Measurements from ENCODE around the gene FBP2.

Gene FBP2

DNA sequence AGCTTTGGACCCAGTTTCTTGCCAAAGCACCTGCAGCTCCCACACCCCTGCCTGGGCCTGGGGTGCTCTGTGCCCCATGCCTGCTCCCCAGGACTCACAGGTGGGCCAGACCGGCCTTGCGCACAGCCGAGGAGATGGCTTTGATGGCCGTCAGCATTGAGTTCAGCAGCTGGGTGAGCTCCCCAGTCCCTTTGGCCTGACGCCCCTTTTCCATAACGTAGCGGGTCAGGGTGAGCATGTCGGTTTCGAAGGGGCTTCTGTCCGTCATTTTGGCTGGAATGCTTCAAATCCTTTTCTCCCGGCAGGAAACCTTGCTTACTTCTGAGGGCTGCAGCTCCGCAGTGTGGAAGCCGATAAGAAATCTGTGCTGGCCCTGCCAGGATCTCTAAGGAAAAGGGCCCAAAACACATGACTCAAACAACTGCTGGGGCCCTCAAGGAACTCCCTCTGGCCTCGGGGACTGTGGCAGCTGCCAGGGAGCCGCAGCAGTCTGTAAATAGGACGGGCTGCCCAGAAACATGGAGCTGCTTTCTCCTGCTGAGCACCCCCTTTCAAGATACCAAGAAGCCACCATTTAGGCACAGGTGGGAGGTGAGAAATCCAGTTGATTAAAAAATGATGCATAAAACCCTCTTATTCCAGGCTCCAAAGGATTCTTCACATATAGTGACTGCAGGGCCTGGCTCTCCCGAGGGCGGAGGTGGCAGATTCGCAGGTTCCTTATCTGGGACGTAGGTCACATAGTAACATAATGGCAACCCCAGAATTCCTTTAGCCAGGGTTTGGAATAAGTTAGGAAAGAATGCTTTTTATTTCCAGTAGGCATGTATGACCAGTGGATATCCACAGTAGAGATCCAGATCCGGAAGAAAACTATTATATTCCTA, at the start of gene FBP2:
Gene FBP2 (minus strand): TSS at position 366 of the 887 bp plus-strand sequence. CDS start 98 bp downstream, at position 268.
- Histone ChIP-seq H3K36me3 (no peaks in the 10 kb centered on the region), H3K9ac (no peak within 1 kb of the TSS), H3K4me3 (no peak within 1 kb of the TSS), H3K4me1 (peaks cover 8% of the 10 kb centered on the region), H3K27me3 (no peaks in the 10 kb centered on the region), H3K27ac (no peak within 1 kb of the TSS), H4K20me1 (no peaks in the 10 kb centered on the region), H3K9me3 (no peaks in the 10 kb centered on the region), H3K4me2 (no peak within 1 kb of the TSS)
- TF ChIP-seq Cebpa-rat (IDR thresholded peaks at IDR 0.05) = no peak

DNA sequence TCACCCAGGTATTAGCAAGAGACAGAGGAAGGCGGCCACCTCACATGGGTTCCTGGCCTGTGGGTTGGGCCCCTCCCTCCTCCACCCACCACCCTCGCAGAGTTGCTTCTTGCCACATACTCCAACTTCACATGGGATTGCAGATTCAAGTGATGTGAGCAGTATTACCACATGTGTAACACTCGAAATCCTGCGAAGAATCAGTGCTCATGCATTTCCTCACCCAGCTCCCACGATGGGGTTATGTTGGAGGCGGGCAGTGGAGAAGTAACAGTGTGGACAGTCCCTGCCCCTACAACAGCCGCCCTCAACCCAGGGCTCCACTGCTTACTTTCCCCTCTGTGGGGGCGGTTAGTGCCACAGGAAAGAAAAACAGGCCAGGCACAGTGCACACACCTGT, 49.6 kb upstream of the FBP2 start:
- TF ChIP-seq Cebpa-rat (IDR thresholded peaks at IDR 0.05) = no peak
- Histone ChIP-seq H4K20me1 (no peaks in the 10 kb centered on the region), H3K27me3 (peaks cover 27% of the 10 kb centered on the region), H3K4me2 (no peak overlapping the region), H3K4me1 (peaks cover 56% of the 10 kb centered on the region), H3K36me3 (no peaks in the 10 kb centered on the region), H3K9me3 (peaks cover 12% of the 10 kb centered on the region), H3K27ac (no peak overlapping the region), H3K9ac (no peak overlapping the region), H3K4me3 (no peak overlapping the region)

DNA sequence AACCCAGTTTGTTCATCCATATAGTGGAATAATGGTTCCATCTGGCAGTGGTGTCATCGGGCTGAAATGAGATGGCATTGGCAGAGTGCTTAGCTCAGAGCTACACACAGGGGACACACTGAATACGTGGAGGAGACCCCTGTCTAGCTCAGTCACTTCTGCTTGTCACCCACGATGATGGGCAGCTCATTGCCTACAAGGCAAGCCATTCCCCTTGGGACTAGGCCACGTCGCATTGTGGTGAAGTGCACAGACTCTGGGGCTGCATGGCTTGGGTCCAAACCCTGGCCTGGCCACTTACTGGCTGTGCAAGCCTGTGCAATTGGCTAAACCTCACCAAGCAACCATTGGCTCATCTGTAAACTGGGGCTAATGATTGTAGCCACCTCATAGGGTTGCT, 48.9 kb upstream of the FBP2 start:
- Histone ChIP-seq H3K27ac (no peak overlapping the region), H4K20me1 (no peaks in the 10 kb centered on the region), H3K9me3 (peaks cover 12% of the 10 kb centered on the region), H3K4me3 (no peak overlapping the region), H3K36me3 (no peaks in the 10 kb centered on the region), H3K9ac (no peak overlapping the region), H3K4me1 (peaks cover 57% of the 10 kb centered on the region), H3K4me2 (peak overlapping the region; percentile 24; the same call in 1 of the 2 replicates), H3K27me3 (peaks cover 30% of the 10 kb centered on the region)
- TF ChIP-seq Cebpa-rat (IDR thresholded peaks at IDR 0.05) = no peak

DNA sequence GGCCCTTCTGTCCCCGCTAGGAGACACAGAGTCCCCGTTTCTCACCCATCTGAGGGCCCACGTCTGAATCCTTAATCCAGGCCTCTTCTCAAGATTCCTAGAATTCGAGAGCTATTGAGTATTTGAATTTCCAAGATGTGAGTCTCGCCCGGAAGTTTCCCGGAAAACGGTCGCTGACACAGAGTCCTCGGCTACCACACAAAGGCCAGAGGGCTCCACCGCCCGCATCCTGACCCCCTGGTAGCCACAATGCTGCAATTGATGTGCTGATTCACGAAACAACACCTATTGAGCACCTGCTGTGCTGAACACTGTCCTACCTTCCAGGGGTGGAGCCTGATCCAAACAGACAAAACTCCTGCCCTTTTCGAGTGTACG, 46.4 kb upstream of the FBP2 start:
- no peak for TF ChIP-seq Cebpa-rat (IDR thresholded peaks at IDR 0.05)
- peaks cover 12% of the 10 kb centered on the region for H3K9me3 ChIP-seq
- peaks cover 50% of the 10 kb centered on the region for H3K4me1 ChIP-seq
- no peaks in the 10 kb centered on the region for H4K20me1 ChIP-seq
- no peaks in the 10 kb centered on the region for H3K36me3 ChIP-seq
- peak overlapping the region; percentile 89 for H3K4me2 ChIP-seq
- peaks cover 30% of the 10 kb centered on the region for H3K27me3 ChIP-seq
- no peak overlapping the region; the same call in 1 of the 2 replicates for H3K9ac ChIP-seq
- H3K4me3 ChIP-seq = peak overlapping the region; percentile 66
- peak overlapping the region; percentile 51; the same call in 1 of the 2 replicates for H3K27ac ChIP-seq

DNA sequence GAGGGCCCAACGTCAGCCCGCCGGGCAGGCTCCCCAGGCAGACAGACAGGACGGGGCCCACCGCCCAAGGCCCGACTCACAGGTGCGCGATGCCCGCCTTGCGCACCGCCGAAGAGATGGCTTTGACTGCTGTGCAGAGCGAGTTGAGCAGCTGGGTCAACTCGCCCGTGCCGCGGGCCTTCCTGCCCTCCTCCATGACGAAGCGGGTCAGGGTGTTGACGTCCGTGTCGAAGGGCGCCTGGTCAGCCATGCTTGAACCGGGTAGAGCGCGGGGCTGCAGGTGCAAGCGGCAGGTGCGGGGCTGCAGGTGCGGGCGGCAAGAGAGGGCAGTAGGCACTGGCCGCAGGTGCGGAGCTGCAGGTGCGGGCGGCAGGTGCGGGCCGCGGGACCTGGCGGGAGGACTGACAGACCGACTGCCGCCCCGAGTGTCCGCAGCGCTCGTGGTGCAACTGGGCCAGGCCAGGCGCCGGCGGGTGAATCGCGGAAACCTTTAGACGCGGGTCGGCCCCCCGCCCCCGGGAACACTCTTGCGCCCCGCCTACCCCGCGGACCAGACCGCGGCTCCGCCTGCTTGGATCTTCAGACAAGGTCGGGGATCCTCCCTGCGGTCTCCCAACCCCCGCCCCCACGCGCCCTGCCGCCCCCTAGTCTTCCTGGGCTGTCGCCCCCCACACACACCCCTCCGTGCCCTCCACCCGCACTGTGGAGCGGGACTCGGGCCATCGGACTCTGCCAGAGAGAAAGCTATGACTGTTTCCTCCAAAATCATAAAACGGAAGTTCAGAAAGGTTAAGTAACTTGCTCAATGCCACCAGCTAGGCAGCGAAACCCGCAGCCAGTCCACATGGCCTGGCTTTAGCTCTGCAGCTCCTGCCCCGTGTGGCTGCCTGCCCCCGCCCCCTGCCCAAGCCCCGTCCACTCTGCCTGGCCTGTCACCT, 45.7 kb upstream of the FBP2 start, which contains the start of gene FBP1:
Gene FBP1 (minus strand): TSS at position 458 of the 938 bp plus-strand sequence. CDS start 208 bp downstream, at position 250.
- Histone ChIP-seq H4K20me1 (no peaks in the 10 kb centered on the region), H3K27ac (peak within 1 kb of the TSS; percentile 51; the same call in 1 of the 2 replicates), H3K9me3 (peaks cover 12% of the 10 kb centered on the region), H3K27me3 (peaks cover 30% of the 10 kb centered on the region), H3K4me2 (peak within 1 kb of the TSS; percentile 89), H3K4me3 (peak within 1 kb of the TSS; percentile 66), H3K4me1 (peaks cover 44% of the 10 kb centered on the region), H3K36me3 (no peaks in the 10 kb centered on the region), H3K9ac (no peak within 1 kb of the TSS; the same call in 1 of the 2 replicates)
- TF ChIP-seq Cebpa-rat (IDR thresholded peaks at IDR 0.05) = no peak

DNA sequence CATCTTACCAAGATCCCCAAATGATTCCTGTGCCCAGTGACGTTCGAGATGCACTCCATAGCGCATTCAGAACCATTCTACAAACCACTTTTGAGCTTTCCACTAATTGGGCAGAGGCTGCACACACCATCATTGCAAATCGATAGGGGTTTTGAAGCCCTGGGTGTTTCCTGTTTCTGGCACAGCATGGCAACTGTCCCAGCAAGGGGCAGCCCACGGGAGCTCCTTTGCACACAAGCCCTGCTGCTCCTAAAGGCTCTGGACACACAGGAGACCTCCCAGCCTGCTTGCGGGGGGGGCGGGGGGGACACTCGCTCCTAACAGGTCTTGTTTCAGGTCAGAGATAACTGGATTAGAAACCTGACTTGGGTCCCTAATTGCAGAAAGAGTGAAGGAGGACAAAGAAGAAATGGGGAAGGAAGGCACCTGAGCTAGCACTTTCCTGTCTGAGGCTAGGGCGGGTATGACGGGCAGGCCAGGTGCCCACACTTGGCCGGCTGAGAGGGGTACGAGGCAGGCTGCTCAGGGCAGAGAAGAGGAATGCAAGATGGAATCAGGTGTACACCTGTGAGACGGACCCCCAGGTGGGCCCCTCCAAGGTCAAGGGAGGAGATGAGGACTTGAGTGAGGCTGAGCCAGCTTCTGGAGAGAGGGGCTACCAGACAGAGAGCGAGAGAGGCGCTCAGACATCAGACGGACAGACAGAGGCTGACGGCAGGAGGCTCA, 44.9 kb upstream of the FBP2 start:
- Histone ChIP-seq H3K9me3 (peaks cover 12% of the 10 kb centered on the region), H3K4me2 (peak overlapping the region; percentile 89), H3K36me3 (no peaks in the 10 kb centered on the region), H4K20me1 (no peaks in the 10 kb centered on the region), H3K27me3 (peaks cover 30% of the 10 kb centered on the region), H3K9ac (no peak overlapping the region), H3K4me1 (peaks cover 35% of the 10 kb centered on the region), H3K27ac (peak overlapping the region; percentile 13; the same call in 1 of the 2 replicates), H3K4me3 (peak overlapping the region; percentile 66)
- TF ChIP-seq Cebpa-rat (IDR thresholded peaks at IDR 0.05) = no peak

DNA sequence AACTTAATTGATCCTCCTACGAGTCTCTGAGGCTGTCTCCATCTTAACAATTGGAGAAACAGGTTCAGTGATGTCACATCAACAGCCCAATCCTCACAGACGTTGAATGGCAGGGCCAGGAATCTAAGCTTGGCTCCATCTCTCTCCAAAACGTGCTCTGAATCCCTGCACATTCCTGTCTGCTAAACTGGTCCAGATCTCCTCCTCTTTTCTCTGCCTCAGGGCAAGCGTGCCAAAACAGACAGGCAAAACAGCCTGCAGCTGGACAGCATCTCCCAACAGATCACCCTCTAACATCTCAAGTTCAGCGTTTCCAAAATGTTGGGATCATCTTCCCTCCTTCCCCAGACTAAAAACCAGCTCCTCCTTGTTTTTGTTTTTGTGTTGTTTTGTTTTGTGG, 39.1 kb upstream of the FBP2 start:
- Histone ChIP-seq H3K4me2 (no peak overlapping the region), H3K9me3 (no peaks in the 10 kb centered on the region), H3K4me1 (no peaks in the 10 kb centered on the region), H3K36me3 (no peaks in the 10 kb centered on the region), H4K20me1 (no peaks in the 10 kb centered on the region), H3K4me3 (no peak overlapping the region), H3K9ac (no peak overlapping the region), H3K27ac (no peak overlapping the region), H3K27me3 (no peaks in the 10 kb centered on the region)
- TF ChIP-seq Cebpa-rat (IDR thresholded peaks at IDR 0.05) = no peak

DNA sequence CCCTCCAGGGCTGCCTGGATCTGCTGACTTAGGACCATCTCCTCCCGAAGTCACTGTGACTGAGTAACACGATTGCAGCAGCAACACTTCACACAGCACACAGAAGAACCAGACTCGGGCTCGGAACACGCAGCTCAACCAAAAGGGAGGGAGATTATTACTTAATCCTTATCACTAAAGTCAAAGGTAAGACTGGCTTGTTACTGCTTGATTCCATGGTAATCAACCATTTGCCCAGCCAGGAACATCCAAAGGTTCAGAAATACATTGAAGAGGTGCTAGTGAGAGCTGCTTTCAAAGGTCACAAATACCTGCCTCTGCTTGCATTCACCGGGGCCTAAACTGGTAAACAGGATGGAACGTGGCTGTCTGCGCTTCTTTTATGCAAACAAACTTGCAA, 38.0 kb upstream of the FBP2 start:
- H3K4me1 ChIP-seq = no peaks in the 10 kb centered on the region
- no peaks in the 10 kb centered on the region for H3K36me3 ChIP-seq
- H3K4me3 ChIP-seq = no peak overlapping the region
- H3K4me2 ChIP-seq = no peak overlapping the region
- no peak for TF ChIP-seq Cebpa-rat (IDR thresholded peaks at IDR 0.05)
- no peak overlapping the region for H3K27ac ChIP-seq
- no peaks in the 10 kb centered on the region for H3K27me3 ChIP-seq
- no peak overlapping the region for H3K9ac ChIP-seq
- no peaks in the 10 kb centered on the region for H4K20me1 ChIP-seq
- H3K9me3 ChIP-seq = no peaks in the 10 kb centered on the region

DNA sequence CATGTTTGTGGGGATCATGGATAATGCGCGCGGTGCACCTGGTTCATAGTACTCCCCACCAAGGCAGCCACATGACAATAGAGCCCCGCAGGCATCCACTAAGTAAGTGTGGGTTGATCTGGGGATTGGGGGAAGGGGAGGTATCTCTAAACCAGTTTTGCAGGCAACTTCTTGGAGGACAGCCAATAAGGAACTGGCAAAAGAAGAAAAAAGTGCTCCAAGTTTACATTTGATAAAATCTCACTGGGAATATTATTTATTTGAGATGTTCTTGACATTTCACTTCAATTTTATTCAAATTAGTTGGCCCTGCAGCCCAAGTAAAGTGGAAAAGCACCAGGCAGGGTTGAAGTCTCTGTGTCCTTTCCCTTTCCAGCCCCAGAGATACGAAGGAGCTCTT, 37.2 kb upstream of the FBP2 start:
- H3K4me1 ChIP-seq = peaks cover 5% of the 10 kb centered on the region
- no peaks in the 10 kb centered on the region for H3K9me3 ChIP-seq
- H3K4me3 ChIP-seq = no peak overlapping the region
- no peaks in the 10 kb centered on the region for H3K36me3 ChIP-seq
- H4K20me1 ChIP-seq = no peaks in the 10 kb centered on the region
- H3K9ac ChIP-seq = no peak overlapping the region
- H3K27ac ChIP-seq = no peak overlapping the region
- TF ChIP-seq Cebpa-rat (IDR thresholded peaks at IDR 0.05) = no peak
- no peak overlapping the region for H3K4me2 ChIP-seq
- no peaks in the 10 kb centered on the region for H3K27me3 ChIP-seq

Measured in BLaER1 (cell line).